Hematopoietic multipotent progenitor cell (in vitro differentiated cells): ENCODE results near the gene TRAPPC12. TPM values are rescaled to one million over a fixed set of nuclear protein-coding genes. Genes with fewer than 3 reads are reported as not detected.
A peak's percentile ranks its signal among the peaks of the same experiment; 100 is the strongest.

ENCODE experiments used
- DNase-seq, 3 donors: peaks; one replicate each; pipeline ENCODE4 v3.0.0-alpha.2; 2011 to 2015; ENCODE audit warnings: low read depth in 2 of 3, low spot score in 2 of 3
- total RNA-seq: library from RNA; depleted of rRNA; stranded (reverse); fragments of >200 nt; gene quantifications from one replicate; pipeline ENCODE4 v1.2.3, GENCODE V29; 2012

Gene TRAPPC12
- 77.6 TPM for total RNA-seq

DNA sequence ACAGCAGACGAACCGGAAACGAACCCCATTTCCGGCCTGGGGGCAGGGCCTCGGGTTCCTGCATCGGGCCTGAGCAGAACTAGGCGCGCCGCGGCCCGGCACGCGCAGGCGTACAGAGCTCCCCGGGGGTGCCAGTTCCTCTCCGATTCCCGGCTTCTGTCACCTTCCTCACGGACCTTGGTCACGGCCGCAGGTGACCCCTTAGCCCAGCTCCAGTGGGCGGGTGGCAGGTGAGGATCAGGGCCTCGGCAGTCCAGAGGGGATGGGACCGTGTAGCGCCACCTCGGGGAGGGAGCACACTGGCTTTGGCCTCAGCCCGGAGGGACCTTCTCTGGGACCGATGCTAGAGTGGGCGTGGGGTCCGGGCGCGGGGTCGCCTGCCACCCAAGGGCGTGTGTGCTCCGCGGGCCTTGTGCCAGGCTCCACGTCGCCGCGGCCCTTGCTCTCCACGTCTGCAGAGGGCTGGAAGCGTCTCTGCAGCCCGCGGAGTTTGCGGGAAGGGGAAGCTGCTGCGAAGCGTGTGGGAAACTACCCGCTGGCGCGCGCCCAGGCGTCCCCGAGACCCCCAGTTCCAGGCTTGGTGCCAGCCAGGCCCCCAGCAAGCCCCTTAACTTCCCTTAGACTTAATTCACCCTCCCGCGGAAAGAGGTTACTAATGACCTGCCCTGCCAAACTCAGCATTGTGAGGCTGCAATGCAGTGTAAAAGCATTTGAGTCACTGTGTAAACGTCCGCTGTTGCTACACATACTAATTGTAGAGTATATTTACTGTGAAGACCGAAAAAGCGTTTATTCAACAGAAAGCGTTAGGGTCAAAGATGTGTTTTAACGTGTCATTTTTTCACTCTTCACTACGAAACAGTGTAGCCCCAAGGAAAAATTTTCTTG, at the start of gene TRAPPC12:
Gene TRAPPC12 (plus strand): TSS at position 48 of the 888 bp plus-strand sequence. CDS start 7,930 bp downstream, outside the sequence.
- peak; percentile 81 to 94 (median 92) for DNase-seq

DNA sequence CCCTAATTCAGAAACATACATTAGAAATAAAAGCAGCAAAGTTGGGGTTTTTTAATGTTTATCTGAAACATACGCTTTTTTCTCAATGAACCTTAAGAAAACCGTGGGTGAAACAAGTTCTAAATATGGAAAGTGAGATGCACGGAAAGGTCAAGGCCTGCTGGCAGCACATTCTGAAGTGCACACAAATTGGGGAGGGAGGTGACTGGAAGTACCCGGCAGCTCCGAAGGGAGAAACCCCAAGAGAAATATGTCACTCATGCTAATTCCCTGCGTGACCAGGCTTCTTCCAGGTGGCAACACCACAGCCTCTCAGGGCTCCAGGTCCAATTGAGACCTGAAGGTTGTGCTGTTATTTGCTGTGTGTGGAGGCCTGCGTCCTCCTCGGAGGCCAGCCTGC, 47.4 kb upstream of the TRAPPC12 start:
- no peak for DNase-seq

- no peak for DNase-seq
Measured at GRCh38 chr2:3334392-3335345, 44.8 kb upstream of the TRAPPC12 start.

- no peak for DNase-seq
Measured at GRCh38 chr2:3336844-3337243, 42.6 kb upstream of the TRAPPC12 start.

GRCh38 chr2:3338340-3338739, 41.2 kb upstream of the TRAPPC12 start:
- DNase-seq = no peak

DNA sequence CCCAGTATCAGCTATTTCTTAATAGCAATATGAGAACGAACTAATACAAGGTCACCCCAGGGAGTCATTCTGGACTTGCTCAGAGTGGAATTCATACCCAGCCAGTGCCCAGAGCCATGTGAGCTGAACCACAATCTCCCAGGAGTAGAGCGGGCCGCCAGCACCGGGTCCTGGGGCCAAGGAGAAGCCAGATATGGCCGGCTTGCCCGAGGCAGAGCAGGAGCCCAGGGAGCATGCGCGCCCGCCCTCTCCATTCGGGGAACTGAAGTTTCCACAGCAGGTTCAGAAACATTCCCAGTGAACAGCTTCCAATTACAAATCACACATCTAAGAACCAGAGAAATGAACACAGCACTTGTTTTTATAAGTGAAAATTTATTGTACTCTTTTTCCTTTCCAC, 39.4 kb upstream of the TRAPPC12 start:
- no peak for DNase-seq

GRCh38 chr2:3341336-3341735, 38.2 kb upstream of the TRAPPC12 start:
- DNase-seq = no peak

GRCh38 chr2:3342324-3342723, 37.2 kb upstream of the TRAPPC12 start:
- no peak for DNase-seq

DNA sequence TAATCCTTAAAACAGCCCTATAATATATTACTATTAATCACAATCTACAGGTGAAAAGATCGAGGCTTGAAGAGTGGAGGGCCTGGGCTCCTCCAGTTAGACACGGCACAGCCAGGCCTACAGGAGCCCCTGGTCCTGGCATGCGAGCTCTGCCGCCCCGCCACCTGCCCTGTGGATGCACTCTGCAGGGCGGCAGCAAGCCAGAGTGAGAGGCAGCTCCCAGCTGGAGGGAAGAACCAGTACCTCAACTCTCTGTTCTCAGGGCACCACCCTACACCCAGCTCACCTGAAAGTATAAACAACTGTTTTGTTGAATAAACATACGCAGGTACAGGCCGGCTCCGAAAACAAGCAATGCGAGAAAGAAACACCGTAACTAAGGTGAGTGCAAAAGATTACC, 36.5 kb upstream of the TRAPPC12 start:
- no peak for DNase-seq

DNA sequence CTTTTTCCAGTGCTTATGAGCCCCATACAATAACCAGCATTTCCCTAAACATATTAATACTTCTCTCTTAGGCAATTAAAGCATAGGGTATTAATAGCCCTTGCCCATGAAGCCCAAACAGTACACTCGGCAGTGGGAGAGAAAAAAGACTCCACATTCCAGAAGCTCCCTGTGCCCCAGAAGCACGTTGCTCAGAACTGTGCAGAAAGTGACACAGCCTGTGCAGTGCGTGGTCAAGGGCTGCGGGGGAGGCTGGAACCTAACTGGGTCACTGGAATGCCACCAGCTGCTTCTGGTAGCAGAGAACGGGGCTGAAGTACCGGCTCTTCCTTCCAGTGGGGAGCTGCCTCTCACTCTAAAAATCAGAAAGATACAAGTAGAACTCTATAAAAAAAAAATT, 34.6 kb upstream of the TRAPPC12 start:
- no peak for DNase-seq

DNA sequence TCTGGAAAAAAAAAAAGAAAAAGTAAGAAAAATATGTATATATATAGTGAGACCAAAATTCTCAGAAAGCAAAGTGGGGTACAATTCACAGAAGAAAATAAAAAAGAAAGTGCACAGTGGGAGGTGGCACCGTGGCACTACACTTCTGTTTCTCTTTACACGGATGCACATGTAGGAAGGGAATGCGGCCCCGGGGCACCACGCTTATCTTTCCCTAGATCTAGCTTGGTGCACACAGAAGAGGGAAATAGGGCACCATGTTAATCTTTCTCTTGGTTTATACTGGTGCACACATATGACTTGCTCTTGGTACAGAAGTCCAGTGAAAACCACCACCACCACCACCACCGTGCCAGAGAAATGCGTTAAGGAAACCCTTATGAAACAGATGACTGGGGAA, 33.9 kb upstream of the TRAPPC12 start:
- DNase-seq = no peak

DNA sequence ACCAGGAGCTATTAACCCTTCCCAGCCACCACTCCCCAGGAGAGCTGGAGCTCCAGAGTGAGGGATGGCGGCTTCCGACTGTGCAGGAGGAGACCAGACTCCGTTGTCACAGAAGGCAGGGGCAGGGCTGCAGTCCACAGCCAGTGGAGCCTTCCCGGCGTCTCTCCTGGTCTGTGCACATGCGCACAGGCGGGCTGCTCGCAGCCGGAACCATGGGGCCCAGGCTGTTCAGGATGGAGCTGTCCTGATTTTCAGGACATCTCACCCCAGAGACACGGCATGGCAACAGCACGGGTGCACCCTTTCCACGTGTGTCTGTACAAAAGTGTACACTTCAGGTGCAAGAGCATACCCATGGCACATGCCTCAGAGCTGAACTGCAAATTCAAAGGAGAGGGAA, 30.7 kb upstream of the TRAPPC12 start:
- DNase-seq = no peak

DNA sequence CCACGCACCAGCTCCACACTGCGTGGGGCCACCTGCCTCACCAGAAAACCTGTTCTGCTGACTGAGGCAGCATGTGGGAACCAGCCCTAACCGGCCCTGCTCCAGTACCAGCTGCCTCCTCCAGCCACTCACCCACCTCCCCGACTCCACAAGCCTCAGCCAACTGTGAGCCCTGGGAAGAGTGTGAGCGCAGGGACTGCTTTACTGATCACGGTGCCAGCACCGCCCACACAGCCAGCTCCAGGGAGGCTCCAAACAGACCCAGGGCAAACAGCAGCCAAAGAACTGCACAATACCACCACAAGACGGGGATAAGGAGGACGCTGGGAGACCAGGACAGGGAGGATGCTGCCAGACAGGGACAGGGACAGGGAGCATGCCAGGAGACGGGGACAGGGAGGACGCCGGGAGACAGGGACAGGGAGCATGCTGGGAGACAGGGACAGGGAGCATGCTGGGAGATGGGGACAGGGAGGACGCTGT, 30.2 kb upstream of the TRAPPC12 start:
- no peak for DNase-seq

DNA sequence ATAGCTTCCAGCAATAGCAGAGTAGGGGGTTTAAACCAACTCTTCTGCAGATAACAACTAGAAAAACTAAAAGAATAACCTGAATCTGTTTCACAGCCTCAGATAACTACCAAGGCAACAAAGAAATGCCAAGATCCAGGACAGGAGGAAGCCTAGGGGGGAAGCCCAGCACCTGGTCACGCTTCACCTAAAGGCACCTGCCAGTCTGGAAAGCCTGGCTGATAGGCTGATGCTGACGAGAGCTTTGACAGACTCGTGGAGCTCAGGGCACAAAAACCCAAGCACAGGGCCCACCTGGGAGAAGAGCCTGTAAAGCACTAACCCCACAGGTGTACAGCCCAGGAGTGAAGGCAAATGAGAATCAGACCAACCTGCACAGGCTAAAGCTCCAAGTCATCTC, 24.5 kb upstream of the TRAPPC12 start:
- no peak for DNase-seq

DNA sequence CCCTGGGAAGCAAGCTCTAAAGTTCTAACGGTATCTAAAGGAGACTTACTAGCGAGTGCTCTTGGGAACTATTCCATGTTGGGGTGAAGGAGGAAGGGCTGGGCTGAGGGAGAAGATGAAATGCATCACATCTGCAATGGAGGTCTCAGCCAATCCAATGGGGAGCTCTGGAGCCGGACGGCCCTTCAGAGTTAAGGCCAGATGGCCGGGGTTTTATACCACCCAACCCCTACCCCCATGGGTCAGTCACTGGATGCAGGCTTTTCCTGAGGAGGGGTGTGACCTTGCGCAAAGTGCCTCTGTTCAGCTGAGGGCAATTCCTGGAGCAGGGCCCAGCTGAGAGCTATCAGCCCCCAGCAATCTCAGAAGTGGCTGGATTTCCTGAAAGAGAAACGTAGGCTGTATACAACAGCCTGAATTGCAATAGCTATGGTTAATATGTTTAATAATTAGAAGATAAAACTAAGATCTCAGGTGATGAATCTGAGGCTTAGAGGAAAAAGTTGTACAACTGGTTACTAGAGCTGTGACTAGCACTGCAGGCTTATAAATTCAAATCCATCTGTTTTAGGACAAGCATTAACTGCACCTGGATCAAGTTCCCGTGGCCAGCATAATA, 23.4 kb upstream of the TRAPPC12 start:
- DNase-seq = no peak

DNA sequence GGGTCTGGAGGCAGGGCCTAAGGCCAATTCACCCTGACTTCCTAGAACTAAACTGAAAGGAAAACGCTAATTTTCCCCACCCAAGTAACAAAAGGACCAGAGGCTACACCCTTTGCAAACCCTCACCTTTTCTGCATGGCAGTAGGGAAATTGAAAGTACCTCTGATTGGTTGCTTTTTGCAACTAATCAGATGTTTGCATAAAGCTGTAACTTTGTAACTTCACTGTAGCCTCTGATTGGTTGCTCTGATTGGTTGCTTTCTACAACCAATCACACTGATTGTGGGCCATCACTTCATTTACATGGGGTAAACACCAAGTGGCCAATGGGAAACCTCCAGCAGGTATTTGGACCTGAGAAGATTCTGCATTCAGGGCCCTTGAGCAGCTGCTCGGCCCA, 22.7 kb upstream of the TRAPPC12 start:
- no peak for DNase-seq

- DNase-seq = peak in 1 of 3 donors; percentile 40
Measured at GRCh38 chr2:3357446-3357845, 22.0 kb upstream of the TRAPPC12 start.

- no peak for DNase-seq
Measured at GRCh38 chr2:3357926-3358325, 21.6 kb upstream of the TRAPPC12 start.

DNA sequence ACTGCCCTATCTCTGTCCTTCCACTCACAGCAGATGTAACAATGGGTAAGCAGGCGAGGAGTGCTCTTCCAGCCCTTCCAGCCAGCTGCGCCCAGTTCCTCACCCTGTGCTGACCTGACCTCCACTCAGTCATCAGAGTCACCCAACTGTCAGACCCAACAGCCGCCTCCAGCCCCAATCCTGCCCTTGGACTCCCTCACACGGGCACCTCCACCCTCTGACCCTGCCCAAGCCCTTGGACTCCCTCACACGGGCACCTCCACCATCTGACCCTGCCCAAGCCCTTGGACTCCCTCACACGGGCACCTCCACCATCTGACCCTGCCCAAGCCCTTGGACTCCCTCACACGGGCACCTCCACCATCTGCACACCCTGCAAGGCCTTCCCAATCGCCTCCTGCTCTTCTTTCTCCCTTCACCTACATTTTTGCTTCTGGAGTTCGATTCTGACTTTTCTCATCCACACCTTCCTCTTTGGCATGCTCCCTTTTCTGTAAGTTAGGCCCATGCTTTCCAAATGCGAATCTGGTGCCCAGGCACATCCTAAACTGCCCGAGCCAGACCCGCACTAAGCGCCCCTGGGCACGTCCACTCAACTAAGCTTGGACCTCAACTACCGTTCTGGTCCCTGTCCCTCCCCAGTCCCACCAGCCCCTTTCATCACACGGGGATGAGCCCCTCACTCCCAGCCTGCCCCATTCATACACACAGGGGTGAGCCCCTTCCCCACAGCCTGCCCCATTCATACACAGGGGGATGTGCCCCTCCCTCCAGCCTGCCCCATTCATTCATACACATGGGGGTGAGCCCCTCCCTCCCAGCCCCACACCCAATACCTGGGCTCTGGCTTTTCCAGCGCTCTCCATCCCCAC, 17.7 kb upstream of the TRAPPC12 start:
- no peak for DNase-seq

DNA sequence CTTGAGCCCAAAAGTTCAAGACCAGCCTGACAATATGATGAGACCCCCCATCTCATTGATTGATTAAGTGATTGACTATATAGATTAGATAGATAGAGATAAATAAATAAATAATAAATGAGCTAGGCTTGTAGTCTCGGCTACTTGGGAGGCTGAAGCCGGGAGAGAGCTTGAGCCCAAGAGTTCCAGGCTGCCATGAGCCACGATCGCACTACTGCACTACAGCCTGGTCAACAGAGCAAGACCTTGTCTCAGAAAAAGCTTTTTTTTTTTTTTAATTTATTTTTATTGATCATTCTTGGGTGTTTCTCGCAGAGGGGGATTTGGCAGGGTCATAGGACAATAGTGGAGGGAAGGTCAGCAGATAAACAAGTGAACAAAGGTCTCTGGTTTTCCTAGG, 14.3 kb upstream of the TRAPPC12 start:
- no peak for DNase-seq
